Measurements from ENCODE around the gene FKBP1B.
"Not testable (repeated sequence)": the region's sequence is repeated elsewhere in the genome, so short reads cannot be mapped to it uniquely, and the experiment has no call there.

Gene FKBP1B

GRCh38 chr2:24009680-24010476 lies 39.7 kb upstream of the FKBP1B start, which contains the start of gene MFSD2B:
Gene MFSD2B (plus strand): TSS chr2:24010085. CDS start chr2:24010097, 12 bp downstream.
- Histone ChIP-seq H2AFZ (peak within 1 kb of the TSS; percentile 23), H3K4me2 (ENCODE audit: low read length) (peak within 1 kb of the TSS; percentile 34), H3K36me3 (ENCODE audit: control insufficient read depth, insufficient read depth, low read length) (no peaks in the 10 kb centered on the region), H3K4me1 (no peaks in the 10 kb centered on the region), H3K4me3 (ENCODE audit: low read depth, low read length) (no peak within 1 kb of the TSS), H3K9ac (no peak within 1 kb of the TSS), H3K79me2 (no peaks in the 10 kb centered on the region), H3K9me3 (ENCODE audit: control insufficient read depth, low read length) (no peaks in the 10 kb centered on the region), H3K27ac (no peak within 1 kb of the TSS), H3K27me3 (ENCODE audit: control insufficient read depth, insufficient read depth, low read length) (no peaks in the 10 kb centered on the region)
- TF ChIP-seq CTCF (IDR thresholded peaks at IDR 0.05) = no peak

GRCh38 chr2:24010477-24011249 lies 38.9 kb upstream of the FKBP1B start:
- Histone ChIP-seq H3K27me3 (ENCODE audit: control insufficient read depth, insufficient read depth, low read length) (no peaks in the 10 kb centered on the region), H2AFZ (no peak overlapping the region), H3K9me3 (ENCODE audit: control insufficient read depth, low read length) (no peaks in the 10 kb centered on the region), H3K4me1 (no peaks in the 10 kb centered on the region), H3K79me2 (no peaks in the 10 kb centered on the region), H3K4me3 (ENCODE audit: low read depth, low read length) (no peak overlapping the region), H3K9ac (no peak overlapping the region), H3K27ac (no peak overlapping the region), H3K36me3 (ENCODE audit: control insufficient read depth, insufficient read depth, low read length) (no peaks in the 10 kb centered on the region), H3K4me2 (ENCODE audit: low read length) (no peak overlapping the region)
- TF ChIP-seq CTCF (IDR thresholded peaks at IDR 0.05) = no peak

GRCh38 chr2:24011250-24012104 lies 38.1 kb upstream of the FKBP1B start:
- H3K4me2 ChIP-seq (ENCODE audit: low read length) = no peak overlapping the region
- H3K4me1 ChIP-seq = no peaks in the 10 kb centered on the region
- no peaks in the 10 kb centered on the region for H3K36me3 ChIP-seq (ENCODE audit: control insufficient read depth, insufficient read depth, low read length)
- H2AFZ ChIP-seq = no peak overlapping the region
- H3K27me3 ChIP-seq (ENCODE audit: control insufficient read depth, insufficient read depth, low read length) = no peaks in the 10 kb centered on the region
- TF ChIP-seq CTCF (IDR thresholded peaks at IDR 0.05) = no peak
- H3K9ac ChIP-seq = no peak overlapping the region
- no peak overlapping the region for H3K4me3 ChIP-seq (ENCODE audit: low read depth, low read length)
- H3K27ac ChIP-seq = no peak overlapping the region
- no peaks in the 10 kb centered on the region for H3K9me3 ChIP-seq (ENCODE audit: control insufficient read depth, low read length)
- H3K79me2 ChIP-seq = no peaks in the 10 kb centered on the region

- no peak overlapping the region for H3K4me3 ChIP-seq (ENCODE audit: low read depth, low read length)
- no peak for TF ChIP-seq CTCF (IDR thresholded peaks at IDR 0.05)
- no peak overlapping the region for H2AFZ ChIP-seq
- H3K4me2 ChIP-seq (ENCODE audit: low read length) = no peak overlapping the region
- no peaks in the 10 kb centered on the region for H3K79me2 ChIP-seq
- no peak overlapping the region for H3K27ac ChIP-seq
- no peaks in the 10 kb centered on the region for H3K4me1 ChIP-seq
- H3K27me3 ChIP-seq (ENCODE audit: control insufficient read depth, insufficient read depth, low read length) = no peaks in the 10 kb centered on the region
- no peak overlapping the region for H3K9ac ChIP-seq
- no peaks in the 10 kb centered on the region for H3K36me3 ChIP-seq (ENCODE audit: control insufficient read depth, insufficient read depth, low read length)
- H3K9me3 ChIP-seq (ENCODE audit: control insufficient read depth, low read length) = no peaks in the 10 kb centered on the region
Observed at GRCh38 chr2:24012521-24013188, 36.9 kb upstream of the FKBP1B start.

- not testable (repeated sequence) for H3K27ac ChIP-seq; H3K9me3 ChIP-seq (ENCODE audit: control insufficient read depth, low read length); H3K4me1 ChIP-seq
Observed at GRCh38 chr2:24014902-24015301, 34.6 kb upstream of the FKBP1B start.

More at GRCh38 chr2:24014902-24015301, 34.6 kb upstream of the FKBP1B start:
- not testable (repeated sequence) for H2AFZ ChIP-seq; H3K36me3 ChIP-seq (ENCODE audit: control insufficient read depth, insufficient read depth, low read length); H3K27me3 ChIP-seq (ENCODE audit: control insufficient read depth, insufficient read depth, low read length); H3K4me2 ChIP-seq (ENCODE audit: low read length); H3K79me2 ChIP-seq; H3K4me3 ChIP-seq (ENCODE audit: low read depth, low read length); H3K9ac ChIP-seq

All from parathyroid adenoma (tissue), 2 donors.